Uterus (tissue), 4 donors: ENCODE data around the gene TUSC2. TPM values are rescaled to one million over a fixed set of nuclear protein-coding genes. Genes with fewer than 3 reads are reported as not detected.

ENCODE experiments used
- DNase-seq, 2 donors: peaks; one replicate each; pipeline ENCODE4 v3.0.0-alpha.2; 2019 to 2020
- H3K27ac ChIP-seq, 2 donors: fragments of 200-600 bp; sonication (generic); 1 replicate in 1 of 2; 2 replicates in 1 of 2; pipeline ENCODE4 v1.5.1; 2016 to 2018
- H3K27me3 ChIP-seq, 2 donors: fragments of 200-600 bp; sonication (generic); one replicate each; pipeline ENCODE4 v1.5.1; 2018 to 2019; ENCODE audit warnings: control low read depth in 1 of 2
- H3K36me3 ChIP-seq, 2 donors: fragments of 200-600 bp; sonication (generic); one replicate each; pipeline ENCODE4 v1.5.1; 2019; ENCODE audit warnings: control low read depth in 1 of 2
- H3K4me1 ChIP-seq, 2 donors: fragments of 200-600 bp; sonication (generic); one replicate each; pipeline ENCODE4 v1.5.1; 2018 to 2019; ENCODE audit warnings: control low read depth in 1 of 2
- H3K4me3 ChIP-seq, 2 donors: fragments of 200-600 bp; sonication (generic); 1 replicate in 1 of 2; 2 replicates in 1 of 2; pipeline ENCODE4 v1.5.1; 2018 to 2019; ENCODE audit warnings: mild to moderate bottlenecking in 1 of 2
- H3K9me3 ChIP-seq, 2 donors: fragments of 200-600 bp; sonication (generic); one replicate each; pipeline ENCODE4 v1.5.1; 2019; ENCODE audit warnings: control low read depth in 1 of 2
- POLR2A ChIP-seq, 2 donors: fragments of 450-650 bp; IDR thresholded peaks; one replicate each; pipeline ENCODE4 v1.6.1; 2016; ENCODE audit warnings: antibody characterized with exemption in 2 of 2, mild to moderate bottlenecking in 1 of 2, moderate library complexity in 1 of 2
- intact Hi-C: fragments of 100-400 bp; cut with DNase I; formaldehyde crosslinking; loops from one replicate; pipeline ENCODE4 v1.15.1; 2023; ENCODE audit warnings: low total_unique reads
- total RNA-seq, 4 donors: library from RNA; depleted of rRNA in 3 of 4; stranded (reverse); fragments of >200 nt in 3 of 4; gene quantifications; one replicate each; pipeline versions ENCODE4 v1.1.0 to v1.2.4, GENCODE V29; 2014 to 2023
- TF ChIP-seq, protein P1 (sequence below), 4 experiments: fragments of 200-600 bp in 2 of 4; fragments of 450-650 bp in 2 of 4; sonication (generic) in 2 of 4; IDR thresholded peaks; one replicate each; pipeline ENCODE4 v1.5.1; 2016 to 2019; ENCODE audit warnings: antibody characterized with exemption in 4 of 4, mild to moderate bottlenecking in 2 of 4, moderate library complexity in 1 of 4
- donor health status: DM: yes; HTN: yes; CAD: no.

TUSC2 gene
- total RNA-seq, 4 donors from 2014 or later: 9.0 to 25.1 (median 21.3) TPM

DNA sequence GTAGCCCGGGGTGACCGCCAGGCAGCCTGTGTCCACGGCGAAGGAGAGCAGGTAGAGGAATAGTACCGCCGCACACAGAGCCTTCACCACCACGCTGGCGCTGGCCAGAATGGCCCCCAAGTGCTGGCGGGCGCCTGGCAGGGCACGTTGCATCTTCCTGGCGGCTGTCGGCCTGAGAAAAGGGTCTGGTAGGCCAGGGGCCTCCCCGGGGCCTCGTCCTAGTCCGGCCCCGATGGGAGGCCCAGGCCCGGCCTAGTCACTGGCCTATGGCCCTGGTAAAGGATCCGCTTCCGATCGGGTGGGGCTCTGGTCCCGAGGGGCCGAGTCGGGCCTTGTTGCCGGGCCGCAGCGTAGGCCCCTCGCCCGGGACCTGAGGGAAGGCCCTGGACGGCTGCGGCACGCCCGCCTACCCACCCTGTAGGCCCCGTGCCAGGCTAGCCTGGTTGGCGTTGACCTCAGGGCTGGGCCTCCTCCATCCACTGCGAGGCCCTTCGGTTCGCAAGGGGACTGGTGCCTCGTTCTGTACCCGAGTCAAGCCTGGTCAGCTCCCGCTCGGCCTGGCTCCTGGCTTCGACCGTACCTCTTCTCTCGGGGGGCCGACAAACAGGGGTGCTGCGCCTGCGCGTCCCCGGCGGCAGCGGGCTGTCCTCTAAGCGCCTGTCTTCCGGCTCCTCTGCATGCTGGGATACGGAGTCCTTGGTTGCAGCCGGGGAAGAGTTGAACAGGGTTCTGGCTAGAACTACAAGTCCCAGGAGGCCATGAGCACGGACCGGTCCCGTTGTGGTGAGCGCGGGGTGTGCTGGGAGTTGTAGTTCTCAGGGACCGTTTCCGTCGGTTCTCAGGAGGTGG is 31.1 kb upstream of the TUSC2 start, which contains the start of gene TMEM115:
TMEM115 (minus strand) TSS at position 611 of the 849 bp plus-strand sequence; CDS start at position 153, 458 bp downstream.
- Histone ChIP-seq H3K27ac (peak within 1 kb of the TSS; percentile 89 to 93), H3K4me3 (peak within 1 kb of the TSS; percentile 67 to 91), H3K36me3 (no peaks in the 10 kb centered on the region), H3K27me3 (no peaks in the 10 kb centered on the region), H3K4me1 (peaks cover 16 to 27% of the 10 kb centered on the region in 2 donors), H3K9me3 (no peaks in the 10 kb centered on the region)
- peak; percentile 56 to 71 for TF ChIP-seq POLR2A (IDR thresholded peaks at IDR 0.05)
- TF ChIP-seq, protein P1, sequence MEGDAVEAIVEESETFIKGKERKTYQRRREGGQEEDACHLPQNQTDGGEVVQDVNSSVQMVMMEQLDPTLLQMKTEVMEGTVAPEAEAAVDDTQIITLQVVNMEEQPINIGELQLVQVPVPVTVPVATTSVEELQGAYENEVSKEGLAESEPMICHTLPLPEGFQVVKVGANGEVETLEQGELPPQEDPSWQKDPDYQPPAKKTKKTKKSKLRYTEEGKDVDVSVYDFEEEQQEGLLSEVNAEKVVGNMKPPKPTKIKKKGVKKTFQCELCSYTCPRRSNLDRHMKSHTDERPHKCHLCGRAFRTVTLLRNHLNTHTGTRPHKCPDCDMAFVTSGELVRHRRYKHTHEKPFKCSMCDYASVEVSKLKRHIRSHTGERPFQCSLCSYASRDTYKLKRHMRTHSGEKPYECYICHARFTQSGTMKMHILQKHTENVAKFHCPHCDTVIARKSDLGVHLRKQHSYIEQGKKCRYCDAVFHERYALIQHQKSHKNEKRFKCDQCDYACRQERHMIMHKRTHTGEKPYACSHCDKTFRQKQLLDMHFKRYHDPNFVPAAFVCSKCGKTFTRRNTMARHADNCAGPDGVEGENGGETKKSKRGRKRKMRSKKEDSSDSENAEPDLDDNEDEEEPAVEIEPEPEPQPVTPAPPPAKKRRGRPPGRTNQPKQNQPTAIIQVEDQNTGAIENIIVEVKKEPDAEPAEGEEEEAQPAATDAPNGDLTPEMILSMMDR (IDR thresholded peaks at IDR 0.05): peak in 1 of 4 experiments; percentile 31
- intact Hi-C loops: no loop called here
- peak; percentile 95 to 99 for DNase-seq

DNA sequence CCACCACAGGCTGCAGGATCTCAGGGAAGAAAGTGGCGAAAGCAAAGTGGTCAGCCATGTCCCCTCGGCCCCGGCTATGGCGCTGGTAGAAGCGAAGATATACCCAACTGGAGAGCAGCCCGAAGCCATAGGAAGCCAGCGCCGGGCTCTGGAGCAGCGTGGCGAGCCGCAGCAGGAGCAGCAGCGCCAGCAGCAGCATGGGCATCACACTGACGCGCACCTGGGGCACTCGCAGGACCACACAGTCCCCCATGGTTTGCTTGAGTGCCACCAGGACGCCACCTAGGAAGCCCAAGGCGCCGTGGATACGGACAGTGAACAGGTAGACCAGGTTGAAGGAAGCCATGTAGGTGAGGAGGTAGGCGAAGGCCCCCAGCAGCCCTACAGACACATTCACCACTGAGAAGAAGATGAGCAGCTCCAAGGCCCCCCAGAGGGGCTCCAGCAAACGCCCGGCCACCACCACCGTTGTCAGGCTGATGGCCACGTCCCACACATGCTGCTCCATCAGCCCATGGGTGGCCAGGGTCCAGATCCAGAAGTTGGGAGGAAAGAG is 30.4 kb upstream of the TUSC2 start:
- H3K4me1 ChIP-seq: peaks cover 16 to 27% of the 10 kb centered on the region in 2 donors
- H3K9me3 ChIP-seq: no peaks in the 10 kb centered on the region
- H3K27me3 ChIP-seq: no peaks in the 10 kb centered on the region
- intact Hi-C loops: no loop called here
- TF ChIP-seq, protein P1 (IDR thresholded peaks at IDR 0.05): no peak
- no peak for TF ChIP-seq POLR2A (IDR thresholded peaks at IDR 0.05)
- no peak for DNase-seq
- H3K27ac ChIP-seq: peak overlapping the region; percentile 89 to 93
- H3K4me3 ChIP-seq: peak overlapping the region; percentile 67 to 91
- H3K36me3 ChIP-seq: no peaks in the 10 kb centered on the region

DNA sequence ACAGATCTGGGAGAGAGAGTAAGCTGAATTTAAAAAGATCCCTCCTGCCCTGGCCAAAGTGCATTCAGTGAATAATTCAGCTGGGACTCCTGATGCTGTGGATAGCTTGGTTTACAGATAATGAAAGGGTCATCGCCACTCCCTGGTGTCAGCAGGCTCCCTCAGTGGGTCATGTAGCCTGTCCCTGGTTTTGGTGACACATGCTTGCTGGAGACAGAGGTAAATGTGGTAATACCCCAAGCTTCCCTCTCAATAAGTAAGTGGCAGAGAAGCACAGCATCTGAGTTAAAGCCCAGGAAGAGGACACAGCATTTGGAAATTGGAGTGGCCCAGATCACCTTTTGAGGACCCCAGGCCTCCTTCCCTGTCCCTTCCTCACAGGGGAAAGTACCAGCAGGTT is 29.5 kb upstream of the TUSC2 start:
- Histone ChIP-seq H3K4me1 (peaks cover 16 to 27% of the 10 kb centered on the region in 2 donors), H3K27ac (peak overlapping the region; percentile 8 to 93), H3K9me3 (no peaks in the 10 kb centered on the region), H3K36me3 (no peaks in the 10 kb centered on the region), H3K27me3 (no peaks in the 10 kb centered on the region), H3K4me3 (peak overlapping the region; percentile 67 to 91)
- intact Hi-C loops: no loop called here
- no peak for DNase-seq
- TF ChIP-seq POLR2A (IDR thresholded peaks at IDR 0.05): no peak
- TF ChIP-seq, protein P1 (IDR thresholded peaks at IDR 0.05): no peak

DNA sequence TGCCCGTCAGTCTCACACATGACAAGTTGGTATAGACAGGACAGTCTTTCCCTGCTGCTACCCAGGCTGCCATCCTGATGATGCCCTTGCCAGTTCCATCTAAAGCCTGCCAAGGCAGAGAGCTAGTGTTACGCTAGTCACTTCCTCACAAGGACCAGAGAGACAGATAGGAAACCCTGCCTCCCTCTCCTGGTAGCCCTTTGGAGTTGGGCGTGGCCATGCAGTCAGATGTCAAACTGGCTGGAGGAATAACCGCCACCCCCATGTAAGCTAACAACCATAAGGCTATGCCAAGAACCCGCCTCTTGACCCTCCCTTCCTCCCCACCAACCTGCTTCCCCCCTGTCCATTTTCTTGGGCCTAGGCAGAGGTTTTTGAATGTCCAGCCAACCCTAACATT is 28.5 kb upstream of the TUSC2 start:
- Histone ChIP-seq H3K27ac (no peak overlapping the region), H3K4me1 (peaks cover 16 to 31% of the 10 kb centered on the region in 2 donors), H3K36me3 (no peaks in the 10 kb centered on the region), H3K27me3 (no peaks in the 10 kb centered on the region), H3K4me3 (peak overlapping the region in 1 of 2 donors; percentile 67), H3K9me3 (no peaks in the 10 kb centered on the region)
- DNase-seq: no peak
- intact Hi-C loops: no loop called here
- TF ChIP-seq, protein P1 (IDR thresholded peaks at IDR 0.05): no peak
- no peak for TF ChIP-seq POLR2A (IDR thresholded peaks at IDR 0.05)
